Sigmoid colon (tissue), 7 donors: Measurements from ENCODE around the gene XRCC5. TPM values are rescaled to one million over a fixed set of nuclear protein-coding genes. Genes with fewer than 3 reads are reported as not detected.

Experiments
- DNase-seq: peaks from one replicate; pipeline ENCODE4 v3.0.0-alpha.2; 2019
- H3K27ac ChIP-seq, 4 donors: fragments of 200-600 bp; sonication (generic); one replicate each; pipeline ENCODE4 v1.5.1; 2016 to 2019; ENCODE audit warnings: mild to moderate bottlenecking in 1 of 4
- H3K27me3 ChIP-seq, 3 donors: fragments of 200-600 bp; sonication (generic); one replicate each; pipeline ENCODE4 v1.5.1; 2019; ENCODE audit warnings: mild to moderate bottlenecking in 1 of 3
- H3K36me3 ChIP-seq, 4 donors: fragments of 200-600 bp; sonication (generic); one replicate each; pipeline ENCODE4 v1.5.1; 2016 to 2019
- H3K4me1 ChIP-seq, 4 donors: fragments of 200-600 bp; sonication (generic); one replicate each; pipeline ENCODE4 v1.5.1; 2017 to 2019
- H3K4me3 ChIP-seq, 4 donors: fragments of 200-600 bp; sonication (generic); one replicate each; pipeline ENCODE4 v1.5.1; 2017 to 2019; ENCODE audit warnings: mild to moderate bottlenecking in 2 of 4, moderate library complexity in 1 of 4
- H3K9me3 ChIP-seq, 4 donors: fragments of 200-600 bp in 3 of 4; sonication (generic) in 3 of 4; one replicate each; pipeline versions ENCODE4 v1.5.1 to v1.6.1; 2013 to 2019
- EP300 ChIP-seq, 4 donors: sonication (generic); formaldehyde crosslinking; IDR thresholded peaks; one replicate each; pipeline ENCODE4 v1.6.1; 2017; ENCODE audit warnings: antibody characterized with exemption in 4 of 4
- POLR2A ChIP-seq, 2 donors: fragments of 450-650 bp; IDR thresholded peaks; one replicate each; pipeline ENCODE4 v1.6.1; 2016; ENCODE audit warnings: antibody characterized with exemption in 2 of 2, mild to moderate bottlenecking in 2 of 2, moderate library complexity in 2 of 2
- POLR2AphosphoS5 ChIP-seq, 4 donors: sonication (generic); formaldehyde crosslinking; IDR thresholded peaks; one replicate each; pipeline ENCODE4 v1.6.1; 2017; ENCODE audit warnings: antibody characterized with exemption in 4 of 4
- WGBS, 2 donors: extraction: QIAGEN DNeasy Blood & Tissue Kit; methylation state at CpG; one replicate each; pipeline ENCODE4 v1.1.7; 2013; 5-methylcytosine and 5-hydroxymethylcytosine counted together
- intact Hi-C: fragments of 100-400 bp; cut with DNase I; formaldehyde crosslinking; loops from one replicate; pipeline ENCODE4 v1.15.1; 2023
- polyA plus RNA-seq, 3 donors: library from polyadenylated mRNA; stranded (reverse); fragments of 200-250 nt; gene quantifications; one replicate each; pipeline ENCODE4 v1.2.3, GENCODE V29; 2013
- total RNA-seq, 4 donors: library from RNA; depleted of rRNA; stranded (reverse); fragments of >200 nt; gene quantifications; one replicate each; pipeline ENCODE4 v1.1.0, GENCODE V29; 2016
- TF ChIP-seq, protein P1 (sequence below), 4 experiments: fragments of 450-650 bp in 3 of 4; fragments of 200-600 bp in 1 of 4; IDR thresholded peaks; one replicate each; pipeline ENCODE4 v1.5.1; 2016 to 2019; ENCODE audit warnings: antibody characterized with exemption in 4 of 4, mild to moderate bottlenecking in 3 of 4, moderate library complexity in 2 of 4
- donor health status: healthy with polysubstance abuse.
- donor health status: Bipolar disorder and iron deficiency.
- donor health status: healthy.

The XRCC5 gene
- total and polyA plus RNA-seq, 7 donors, result 70.3 to 152 (median 111) TPM

DNA sequence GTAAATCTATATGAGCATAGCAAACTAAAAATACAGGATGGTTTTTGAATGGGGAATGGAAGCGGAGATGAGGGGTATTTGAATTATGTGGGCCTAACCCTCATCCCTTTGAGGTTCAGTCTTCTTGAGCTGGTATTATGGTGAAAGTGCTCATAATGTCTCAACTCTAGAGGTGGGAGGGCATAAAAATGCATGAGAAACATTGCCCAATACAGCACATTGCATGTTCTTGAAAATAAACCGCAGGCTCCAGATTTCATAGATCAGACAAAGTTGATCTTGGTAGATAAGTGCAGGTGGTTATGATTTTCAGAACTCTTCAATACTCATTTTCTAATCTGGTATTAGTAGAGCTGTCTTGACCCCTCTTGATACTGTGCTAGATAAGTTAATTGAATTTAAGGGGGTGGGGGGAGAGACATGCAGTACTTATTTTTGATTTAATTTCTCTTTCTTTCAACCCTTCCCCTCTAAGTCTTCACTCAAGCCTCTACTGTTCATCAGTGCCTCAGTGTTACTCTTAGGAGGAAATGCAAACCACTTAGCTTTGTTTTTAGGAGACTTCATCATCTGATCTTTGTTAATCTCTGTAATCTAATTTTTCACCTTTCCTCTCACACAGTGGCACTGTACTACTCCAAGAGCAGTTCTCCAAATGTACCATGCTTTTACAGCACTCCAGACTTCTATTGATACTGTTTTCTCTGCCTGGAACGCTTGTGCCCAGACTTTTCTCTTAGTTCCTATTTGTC, 22.2 kb downstream of the XRCC5 start:
- Histone ChIP-seq H3K36me3 (peaks cover 35 to 98% (median 51%) of the 10 kb centered on the region in 4 donors), H3K27me3 (no peaks in the 10 kb centered on the region), H3K27ac (no peak overlapping the region), H3K4me1 (no peaks in the 10 kb centered on the region), H3K9me3 (no peaks in the 10 kb centered on the region), H3K4me3 (no peak overlapping the region)
- no peak for DNase-seq
- WGBS, 2 donors, result 90 to 95% methylated on average over 3 of the region's 3 CpGs
- intact Hi-C loops, result no loop called here
- TF ChIP-seq POLR2AphosphoS5 (IDR thresholded peaks at IDR 0.05), result no peak
- no peak for TF ChIP-seq POLR2A (IDR thresholded peaks at IDR 0.05)
- TF ChIP-seq, protein P1, sequence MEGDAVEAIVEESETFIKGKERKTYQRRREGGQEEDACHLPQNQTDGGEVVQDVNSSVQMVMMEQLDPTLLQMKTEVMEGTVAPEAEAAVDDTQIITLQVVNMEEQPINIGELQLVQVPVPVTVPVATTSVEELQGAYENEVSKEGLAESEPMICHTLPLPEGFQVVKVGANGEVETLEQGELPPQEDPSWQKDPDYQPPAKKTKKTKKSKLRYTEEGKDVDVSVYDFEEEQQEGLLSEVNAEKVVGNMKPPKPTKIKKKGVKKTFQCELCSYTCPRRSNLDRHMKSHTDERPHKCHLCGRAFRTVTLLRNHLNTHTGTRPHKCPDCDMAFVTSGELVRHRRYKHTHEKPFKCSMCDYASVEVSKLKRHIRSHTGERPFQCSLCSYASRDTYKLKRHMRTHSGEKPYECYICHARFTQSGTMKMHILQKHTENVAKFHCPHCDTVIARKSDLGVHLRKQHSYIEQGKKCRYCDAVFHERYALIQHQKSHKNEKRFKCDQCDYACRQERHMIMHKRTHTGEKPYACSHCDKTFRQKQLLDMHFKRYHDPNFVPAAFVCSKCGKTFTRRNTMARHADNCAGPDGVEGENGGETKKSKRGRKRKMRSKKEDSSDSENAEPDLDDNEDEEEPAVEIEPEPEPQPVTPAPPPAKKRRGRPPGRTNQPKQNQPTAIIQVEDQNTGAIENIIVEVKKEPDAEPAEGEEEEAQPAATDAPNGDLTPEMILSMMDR (IDR thresholded peaks at IDR 0.05), result no peak
- no peak for TF ChIP-seq EP300 (IDR thresholded peaks at IDR 0.05)

DNA sequence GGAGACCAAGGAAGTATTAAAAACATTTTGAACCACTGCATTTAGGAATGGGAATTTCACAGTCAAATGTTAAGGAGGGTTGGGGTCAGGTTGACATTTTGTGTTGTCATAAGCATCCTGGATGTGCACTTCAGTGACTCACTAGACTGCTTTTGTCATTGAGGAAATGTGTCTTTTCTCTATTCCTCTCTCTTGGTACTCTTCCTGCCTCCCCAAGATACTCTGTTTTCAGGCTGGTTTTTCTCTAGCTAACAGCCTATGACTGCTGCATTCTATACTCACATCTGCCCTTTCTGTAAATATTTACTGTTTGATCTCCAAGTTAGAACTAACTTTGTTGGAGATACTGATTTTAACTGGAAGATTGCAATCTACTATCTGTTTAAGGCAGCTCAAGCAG, 23.4 kb downstream of the XRCC5 start:
- H3K4me1 ChIP-seq, result no peaks in the 10 kb centered on the region

DNA sequence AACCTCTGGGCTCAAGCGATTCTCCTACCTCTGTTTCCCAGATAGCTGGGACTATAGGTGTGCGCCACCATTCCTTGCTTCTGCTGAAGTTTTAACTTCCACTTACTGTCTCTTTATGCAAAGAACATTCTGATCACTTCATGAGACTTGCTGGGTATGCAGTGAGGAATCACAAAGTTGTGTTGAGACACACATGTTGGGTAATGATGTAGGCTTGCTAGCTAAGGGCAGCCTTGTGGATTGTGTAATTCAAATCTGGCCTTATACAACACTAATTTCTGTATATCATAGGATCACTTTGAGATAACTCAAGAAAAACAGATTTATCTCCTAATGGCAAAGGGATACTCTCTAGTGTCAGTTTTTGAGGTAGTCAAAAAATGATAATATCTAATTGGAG, 24.2 kb downstream of the XRCC5 start:
- intact Hi-C loops, result no loop called here
- Histone ChIP-seq H3K27me3 (no peaks in the 10 kb centered on the region), H3K4me3 (no peak overlapping the region), H3K4me1 (no peaks in the 10 kb centered on the region), H3K36me3 (peaks cover 35 to 98% (median 48%) of the 10 kb centered on the region in 4 donors), H3K9me3 (no peaks in the 10 kb centered on the region), H3K27ac (no peak overlapping the region)
- DNase-seq, result no peak
- WGBS, 2 donors, result 97% methylated on average over 2 of the region's 2 CpGs
- TF ChIP-seq POLR2A (IDR thresholded peaks at IDR 0.05) (no peak), POLR2AphosphoS5 (IDR thresholded peaks at IDR 0.05) (no peak), EP300 (IDR thresholded peaks at IDR 0.05) (no peak)
- TF ChIP-seq, protein P1 (IDR thresholded peaks at IDR 0.05), result no peak

More for the DNA sequence above, 23.4 kb downstream of the XRCC5 start:
- intact Hi-C loops, result no loop called here
- no peak overlapping the region for H3K4me3 ChIP-seq
- TF ChIP-seq POLR2AphosphoS5 (IDR thresholded peaks at IDR 0.05) (no peak), POLR2A (IDR thresholded peaks at IDR 0.05) (no peak), EP300 (IDR thresholded peaks at IDR 0.05) (no peak)
- TF ChIP-seq, protein P1 (IDR thresholded peaks at IDR 0.05), result no peak
- no peaks in the 10 kb centered on the region for H3K9me3 ChIP-seq
- no peak overlapping the region for H3K27ac ChIP-seq
- H3K36me3 ChIP-seq, result peaks cover 32 to 98% (median 47%) of the 10 kb centered on the region in 4 donors
- no peaks in the 10 kb centered on the region for H3K27me3 ChIP-seq
- no peak for DNase-seq

DNA sequence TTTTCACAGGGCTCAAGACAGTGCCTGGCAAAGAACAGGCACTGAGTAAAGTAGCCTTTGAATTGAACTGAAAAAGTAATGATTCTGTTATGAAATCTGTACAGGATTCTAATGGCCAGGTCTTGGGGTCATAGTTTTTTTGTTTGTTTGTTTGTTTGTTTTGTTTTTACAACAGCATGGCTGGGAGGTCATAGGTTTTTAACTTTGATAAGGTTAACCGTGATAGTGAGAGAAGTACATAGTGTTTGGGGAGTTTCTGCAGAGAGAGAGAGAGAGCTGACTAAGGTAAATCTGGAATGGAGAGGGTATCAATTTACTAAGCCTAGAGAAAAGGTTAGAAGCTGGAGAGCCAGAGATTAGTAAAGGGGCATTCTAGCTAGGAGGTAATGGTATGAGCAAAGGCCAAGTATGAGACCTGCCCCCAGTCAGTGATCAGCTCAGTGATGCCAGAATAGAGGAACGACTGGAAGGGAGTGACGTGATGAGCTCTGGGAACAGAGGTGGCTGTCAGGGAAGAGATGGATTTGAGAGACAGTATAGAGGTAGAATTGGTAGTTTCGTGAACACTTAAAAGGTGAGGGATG, 25.9 kb downstream of the XRCC5 start:
- H3K4me1 ChIP-seq, result no peaks in the 10 kb centered on the region
- intact Hi-C loops, result no loop called here
- peaks cover 42 to 98% (median 55%) of the 10 kb centered on the region in 4 donors for H3K36me3 ChIP-seq
- no peak overlapping the region for H3K4me3 ChIP-seq
- TF ChIP-seq POLR2A (IDR thresholded peaks at IDR 0.05) (no peak), POLR2AphosphoS5 (IDR thresholded peaks at IDR 0.05) (no peak), EP300 (IDR thresholded peaks at IDR 0.05) (no peak)
- TF ChIP-seq, protein P1 (IDR thresholded peaks at IDR 0.05), result no peak
- DNase-seq, result no peak
- no peaks in the 10 kb centered on the region for H3K9me3 ChIP-seq
- WGBS, 2 donors, result 85 to 89% methylated on average over 4 of the region's 4 CpGs
- H3K27ac ChIP-seq, result no peak overlapping the region
- no peaks in the 10 kb centered on the region for H3K27me3 ChIP-seq
